ENCODE data around the gene SMIM32.

DNA sequence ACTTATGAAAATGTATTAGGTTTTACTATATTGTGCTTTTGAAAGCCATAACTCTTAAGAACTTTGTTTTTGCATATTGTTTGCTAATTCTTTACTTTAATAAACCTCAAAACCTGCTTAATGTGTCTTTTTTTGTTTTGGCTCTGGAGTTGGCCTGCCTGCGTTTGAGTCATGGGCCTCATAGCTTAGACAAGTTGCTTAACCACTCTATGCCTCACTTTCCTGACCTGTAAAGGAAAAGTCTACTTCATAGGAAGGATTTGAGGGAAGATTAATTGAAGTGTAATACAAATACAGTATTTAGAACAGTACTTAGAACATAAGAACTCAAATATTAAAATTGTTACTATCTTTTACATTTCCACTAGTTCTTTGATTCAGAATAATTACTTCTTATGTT, 10.3 kb downstream of the SMIM32 start:
- no peak for TF ChIP-seq POLR2AphosphoS5 (IDR thresholded peaks at IDR 0.05)
- TF ChIP-seq, protein P1, sequence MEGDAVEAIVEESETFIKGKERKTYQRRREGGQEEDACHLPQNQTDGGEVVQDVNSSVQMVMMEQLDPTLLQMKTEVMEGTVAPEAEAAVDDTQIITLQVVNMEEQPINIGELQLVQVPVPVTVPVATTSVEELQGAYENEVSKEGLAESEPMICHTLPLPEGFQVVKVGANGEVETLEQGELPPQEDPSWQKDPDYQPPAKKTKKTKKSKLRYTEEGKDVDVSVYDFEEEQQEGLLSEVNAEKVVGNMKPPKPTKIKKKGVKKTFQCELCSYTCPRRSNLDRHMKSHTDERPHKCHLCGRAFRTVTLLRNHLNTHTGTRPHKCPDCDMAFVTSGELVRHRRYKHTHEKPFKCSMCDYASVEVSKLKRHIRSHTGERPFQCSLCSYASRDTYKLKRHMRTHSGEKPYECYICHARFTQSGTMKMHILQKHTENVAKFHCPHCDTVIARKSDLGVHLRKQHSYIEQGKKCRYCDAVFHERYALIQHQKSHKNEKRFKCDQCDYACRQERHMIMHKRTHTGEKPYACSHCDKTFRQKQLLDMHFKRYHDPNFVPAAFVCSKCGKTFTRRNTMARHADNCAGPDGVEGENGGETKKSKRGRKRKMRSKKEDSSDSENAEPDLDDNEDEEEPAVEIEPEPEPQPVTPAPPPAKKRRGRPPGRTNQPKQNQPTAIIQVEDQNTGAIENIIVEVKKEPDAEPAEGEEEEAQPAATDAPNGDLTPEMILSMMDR (IDR thresholded peaks at IDR 0.05) = no peak
